Measurements from ENCODE around the gene FKBP1A. TPM values are rescaled to one million over a fixed set of nuclear protein-coding genes. Genes with fewer than 3 reads are reported as not detected.
A peak's percentile ranks its signal among the peaks of the same experiment; 100 is the strongest.

FKBP1A gene
- 100 to 1,000 TPM; 265 to 316 TPM for total RNA-seq

DNA sequence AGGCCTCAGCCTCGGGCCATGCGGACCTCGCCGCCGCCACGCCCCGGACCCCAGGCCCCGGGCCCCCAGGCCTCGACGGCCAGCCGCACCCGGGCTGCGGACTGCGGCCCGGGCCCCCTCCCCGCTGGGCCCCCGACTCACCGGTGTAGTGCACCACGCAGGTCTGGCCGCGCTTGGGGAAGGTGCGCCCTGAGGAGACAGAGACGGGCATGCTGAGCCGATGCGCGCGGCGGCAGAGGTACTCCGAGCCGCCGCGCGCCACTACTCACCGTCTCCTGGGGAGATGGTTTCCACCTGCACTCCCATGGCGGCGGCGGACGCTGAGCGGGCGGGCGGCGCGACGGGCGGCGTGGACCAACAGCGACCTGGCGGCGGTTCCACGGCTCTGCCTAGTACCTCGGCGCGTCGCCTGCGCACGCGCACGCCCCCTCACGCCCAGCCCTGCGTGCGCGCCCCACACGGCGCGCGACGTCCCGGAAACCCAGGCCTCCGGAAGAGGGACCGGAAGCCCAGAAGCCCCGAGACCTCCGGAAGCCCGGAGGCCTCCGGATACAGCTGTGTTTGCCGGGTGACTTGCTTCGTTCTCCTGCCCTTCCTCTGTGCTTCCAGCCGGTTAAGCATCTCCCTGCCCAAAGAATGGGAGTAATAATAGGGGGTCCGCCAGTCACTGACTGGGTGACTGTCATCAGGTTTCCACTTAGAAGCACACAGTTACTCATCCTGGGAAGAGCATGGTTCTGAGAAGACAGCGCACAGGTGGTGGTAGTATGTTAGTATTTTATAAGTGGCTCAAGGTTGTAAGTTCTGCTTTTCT is at the start of gene FKBP1A:
Gene FKBP1A (minus strand): TSS at position 362 of the 814 bp plus-strand sequence. CDS start 56 bp downstream, at position 306.
- ChIA-PET POLR2A (interaction anchor here (0.6 to 3.0 kb wide), 4 partner anchors 16 to 301 kb away, joined by 3 to 15 read pairs (median 6); no protein-coding TSS in a partner anchor), CTCF (interaction anchor here (0.6 to 2.3 kb wide), 6 partner anchors 10 to 92 kb away, joined by 3 to 11 read pairs (median 4); partner anchors contain the start of gene NSFL1C)
- Mint-ChIP-seq H3K4me1 (peaks cover 56% of the 10 kb centered on the region), H3K36me3 (ENCODE audit: low read depth) (peaks cover 30% of the 10 kb centered on the region), H3K27ac (peak within 1 kb of the TSS; percentile 94), H3K27me3 (no peaks in the 10 kb centered on the region), H3K4me3 (peak within 1 kb of the TSS; percentile 93), H3K9me3 (ENCODE audit: low read depth) (no peaks in the 10 kb centered on the region)
- intact Hi-C loops (cut with DNase I, micrococcal nuclease), result loop anchor here (1.0 to 5.0 kb wide), 14 partner anchors 16 to 1012 kb away; partner anchors contain the start of genes NSFL1C (in 2 of the 2), PSMF1 (in 2 of the 2), RAD21L1 (in 2 of the 2) and FAM110A (in 1 of the 2)
- DNase-seq (peak; percentile 95), ATAC-seq (peak; percentile 82)

DNA sequence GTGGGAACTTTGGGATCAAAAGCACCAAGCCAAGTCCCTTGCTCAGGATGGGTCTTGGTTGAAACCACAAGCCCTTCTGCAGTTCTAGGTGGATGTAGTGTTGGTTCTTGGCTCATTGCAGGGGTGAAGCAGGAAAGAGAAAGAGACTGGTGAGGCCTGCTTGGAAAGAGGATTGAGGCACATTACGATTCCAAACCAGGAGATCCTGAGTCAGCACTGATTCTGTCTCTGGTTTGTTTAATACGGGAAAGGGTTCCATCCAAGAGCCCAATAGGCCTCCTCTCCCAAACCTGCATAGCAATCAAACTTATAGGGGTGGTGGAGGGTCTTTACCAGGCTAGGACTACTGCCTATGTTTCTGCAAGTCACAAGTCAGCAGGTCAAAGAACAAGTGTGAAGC is 49.5 kb upstream of the FKBP1A start:
- intact Hi-C loops (cut with DNase I, micrococcal nuclease), result no loop called here
- DNase-seq, result no peak
- CTCF ChIA-PET, result no interaction called here
- Mint-ChIP-seq H3K4me1 (peaks cover 10% of the 10 kb centered on the region), H3K9me3 (ENCODE audit: low read depth) (no peaks in the 10 kb centered on the region), H3K4me3 (no peak overlapping the region), H3K27ac (no peak overlapping the region), H3K27me3 (no peaks in the 10 kb centered on the region), H3K36me3 (ENCODE audit: low read depth) (peaks cover 32% of the 10 kb centered on the region)
- ATAC-seq, result no peak
- POLR2A ChIA-PET, result no interaction called here

DNA sequence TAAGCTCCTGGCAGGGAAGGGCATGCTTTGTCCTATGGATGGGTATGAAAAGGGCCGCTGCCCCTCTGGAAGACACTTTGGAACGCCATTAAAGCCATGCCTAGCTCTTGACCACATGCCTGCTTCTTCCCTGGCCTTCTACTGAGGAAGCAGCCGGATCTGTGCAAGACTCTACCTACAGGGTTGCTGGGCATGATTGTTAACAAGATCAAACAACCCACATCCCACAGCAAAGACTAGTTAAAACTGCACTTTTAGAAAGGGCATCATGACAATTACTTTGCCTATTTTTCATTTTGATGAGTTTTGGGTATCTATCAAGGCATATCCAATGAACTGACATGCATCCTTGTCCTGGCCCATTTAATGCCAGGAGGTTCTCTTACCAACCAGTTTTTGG is 48.3 kb upstream of the FKBP1A start:
- Mint-ChIP-seq H3K4me3 (no peak overlapping the region), H3K9me3 (ENCODE audit: low read depth) (no peaks in the 10 kb centered on the region), H3K27ac (no peak overlapping the region), H3K36me3 (ENCODE audit: low read depth) (peaks cover 27% of the 10 kb centered on the region), H3K27me3 (no peaks in the 10 kb centered on the region), H3K4me1 (peaks cover 10% of the 10 kb centered on the region)
- no peak for DNase-seq
- POLR2A ChIA-PET, result no interaction called here
- no peak for ATAC-seq
- CTCF ChIA-PET, result no interaction called here
- intact Hi-C loops (cut with DNase I, micrococcal nuclease), result no loop called here

DNA sequence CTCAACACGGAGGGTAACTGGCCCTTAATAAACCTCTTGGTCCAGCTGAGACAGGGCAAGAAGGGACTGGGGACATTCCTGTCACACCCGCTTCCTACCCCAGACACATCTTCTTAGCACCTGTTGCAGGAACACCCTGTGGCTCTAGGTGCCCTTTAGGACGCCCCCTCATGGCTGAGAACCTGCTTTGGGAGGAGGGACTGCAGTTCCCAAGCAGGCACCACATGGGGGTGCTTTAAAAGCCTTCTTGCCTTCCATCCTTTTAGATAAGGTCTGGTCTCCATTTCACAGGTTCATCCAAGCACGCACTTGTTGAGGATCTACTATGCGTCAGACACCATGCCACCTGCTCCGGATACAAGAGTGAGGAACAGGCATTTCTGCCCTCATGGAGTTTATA is 47.2 kb upstream of the FKBP1A start:
- ChIA-PET POLR2A (interaction anchor here (0.6 kb wide), 1 partner anchor 123 kb away, joined by 3 read pairs; no protein-coding TSS in a partner anchor), CTCF (interaction anchor here (0.8 to 0.9 kb wide), 2 partner anchors 12 to 127 kb away, joined by 3 to 4 read pairs; no protein-coding TSS in a partner anchor)
- ATAC-seq (no peak), DNase-seq (peak; percentile 46)
- Mint-ChIP-seq H3K4me3 (no peak overlapping the region), H3K4me1 (peaks cover 19% of the 10 kb centered on the region), H3K27ac (no peak overlapping the region), H3K36me3 (ENCODE audit: low read depth) (peaks cover 23% of the 10 kb centered on the region), H3K27me3 (no peaks in the 10 kb centered on the region), H3K9me3 (ENCODE audit: low read depth) (no peaks in the 10 kb centered on the region)
- intact Hi-C loops (cut with DNase I, micrococcal nuclease), result no loop called here

DNA sequence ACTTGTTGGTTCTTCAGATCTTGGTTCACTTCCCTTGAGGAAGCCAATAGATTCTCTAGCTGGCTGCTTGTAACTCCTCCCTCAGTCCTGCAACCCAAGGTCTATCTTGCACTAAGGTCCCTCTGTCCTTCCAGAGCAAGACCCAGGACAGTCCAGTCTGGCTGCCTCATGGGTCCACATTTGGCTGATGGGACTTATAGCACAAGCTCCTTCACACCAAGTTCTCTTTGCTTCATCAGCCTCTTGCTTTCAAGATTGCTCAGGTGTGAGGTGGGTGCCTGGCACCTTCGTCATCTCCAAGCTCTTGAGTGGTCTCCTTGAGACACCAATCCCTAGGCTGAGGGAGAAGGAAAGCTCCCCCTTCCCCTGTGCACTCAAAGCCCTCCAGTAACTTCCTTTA is 45.5 kb upstream of the FKBP1A start:
- POLR2A ChIA-PET, result interaction anchor here (0.7 kb wide), 1 partner anchor 81 kb away, joined by 4 read pairs; no protein-coding TSS in a partner anchor
- ATAC-seq (no peak), DNase-seq (no peak)
- intact Hi-C loops (cut with DNase I, micrococcal nuclease), result loop anchor here in 1 of 2 experiments (5.0 kb wide), 3 partner anchors 46 to 211 kb away; partner anchors contain the start of genes FKBP1A, RAD21L1 and SDCBP2
- H3K27ac Mint-ChIP-seq, result no peak overlapping the region
- peaks cover 27% of the 10 kb centered on the region for H3K4me1 Mint-ChIP-seq
- peaks cover 11% of the 10 kb centered on the region for H3K36me3 Mint-ChIP-seq (ENCODE audit: low read depth)
- no peaks in the 10 kb centered on the region for H3K27me3 Mint-ChIP-seq
- CTCF ChIA-PET, result interaction anchor here (0.6 to 4.2 kb wide), 17 partner anchors 10 to 364 kb away, joined by 3 to 22 read pairs (median 4); no protein-coding TSS in a partner anchor
- no peak overlapping the region for H3K4me3 Mint-ChIP-seq
- no peaks in the 10 kb centered on the region for H3K9me3 Mint-ChIP-seq (ENCODE audit: low read depth)

DNA sequence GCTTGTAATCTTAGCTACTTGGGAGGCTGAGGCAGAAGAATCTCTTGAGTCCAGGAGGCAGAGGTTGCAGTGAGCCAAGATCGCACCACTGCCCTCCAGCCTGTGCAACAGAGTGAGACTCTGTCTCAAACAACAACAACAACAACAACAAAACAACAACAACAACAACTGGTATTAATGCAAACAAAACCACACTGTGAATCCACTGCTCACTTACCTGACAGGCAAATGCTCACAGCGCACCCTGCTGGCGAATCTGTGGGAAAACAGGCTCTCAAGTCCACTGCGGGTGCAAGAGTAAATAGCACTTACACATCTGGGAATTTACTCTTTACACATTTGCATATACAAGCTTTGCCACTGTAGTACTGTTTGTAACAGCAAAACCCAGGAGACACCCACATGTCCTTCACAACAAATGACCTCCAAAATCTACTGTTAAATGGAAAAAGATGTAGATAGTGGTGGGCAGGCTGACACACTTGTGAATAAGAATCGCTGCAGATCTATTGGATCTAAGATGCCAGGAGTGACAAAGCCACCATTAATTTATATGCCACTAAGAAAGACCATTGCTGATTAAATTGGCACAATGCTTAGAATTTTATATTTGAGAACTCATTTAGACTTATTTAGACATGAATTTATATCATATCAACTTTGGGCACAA is 44.5 kb upstream of the FKBP1A start:
- intact Hi-C loops (cut with DNase I, micrococcal nuclease), result loop anchor here (1.0 to 5.0 kb wide), 7 partner anchors 29 to 211 kb away; partner anchors contain the start of genes RAD21L1 (in 2 of the 2), FKBP1A (in 1 of the 2), NSFL1C (in 1 of the 2) and SDCBP2 (in 1 of the 2)
- POLR2A ChIA-PET, result no interaction called here
- Mint-ChIP-seq H3K4me3 (no peak overlapping the region), H3K4me1 (peaks cover 27% of the 10 kb centered on the region), H3K27me3 (no peaks in the 10 kb centered on the region), H3K27ac (no peak overlapping the region), H3K9me3 (ENCODE audit: low read depth) (no peaks in the 10 kb centered on the region), H3K36me3 (ENCODE audit: low read depth) (peaks cover 7% of the 10 kb centered on the region)
- ATAC-seq, result peak; percentile 56
- DNase-seq, result peak; percentile 89
- CTCF ChIA-PET, result interaction anchor here (0.6 to 4.2 kb wide), 32 partner anchors 11 to 684 kb away, joined by 3 to 22 read pairs (median 4); partner anchors contain the start of gene NSFL1C

DNA sequence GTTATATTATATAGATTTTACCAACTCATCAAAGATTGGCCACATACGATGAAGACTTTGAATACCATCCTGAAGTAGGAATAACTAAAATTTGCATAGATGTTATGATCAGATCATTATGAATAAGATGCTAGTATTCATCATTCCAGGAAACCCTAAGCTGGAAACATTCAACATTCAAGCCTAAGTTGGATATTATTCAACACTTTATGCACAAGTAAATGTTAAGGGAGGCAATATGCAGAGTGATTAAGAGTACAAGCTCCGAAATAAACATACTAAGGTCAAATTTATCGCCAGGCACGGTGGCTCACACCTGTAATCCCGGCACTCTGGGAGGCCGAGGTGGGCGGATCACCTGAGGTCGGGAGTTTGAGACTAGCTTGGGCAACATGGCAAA is 43.4 kb upstream of the FKBP1A start:
- ATAC-seq (no peak), DNase-seq (no peak)
- Mint-ChIP-seq H3K27me3 (no peaks in the 10 kb centered on the region), H3K27ac (no peak overlapping the region), H3K36me3 (ENCODE audit: low read depth) (no peaks in the 10 kb centered on the region), H3K9me3 (ENCODE audit: low read depth) (no peaks in the 10 kb centered on the region), H3K4me3 (no peak overlapping the region), H3K4me1 (peaks cover 19% of the 10 kb centered on the region)
- ChIA-PET CTCF (interaction anchor here (0.6 to 4.2 kb wide), 24 partner anchors 12 to 340 kb away, joined by 3 to 22 read pairs (median 5); partner anchors contain the start of gene NSFL1C), POLR2A (no interaction called here)
- intact Hi-C loops (cut with DNase I, micrococcal nuclease), result loop anchor here (2.0 to 5.0 kb wide), 4 partner anchors 44 to 209 kb away; partner anchors contain the start of genes RAD21L1 (in 2 of the 2), FKBP1A (in 1 of the 2) and SDCBP2 (in 1 of the 2)

DNA sequence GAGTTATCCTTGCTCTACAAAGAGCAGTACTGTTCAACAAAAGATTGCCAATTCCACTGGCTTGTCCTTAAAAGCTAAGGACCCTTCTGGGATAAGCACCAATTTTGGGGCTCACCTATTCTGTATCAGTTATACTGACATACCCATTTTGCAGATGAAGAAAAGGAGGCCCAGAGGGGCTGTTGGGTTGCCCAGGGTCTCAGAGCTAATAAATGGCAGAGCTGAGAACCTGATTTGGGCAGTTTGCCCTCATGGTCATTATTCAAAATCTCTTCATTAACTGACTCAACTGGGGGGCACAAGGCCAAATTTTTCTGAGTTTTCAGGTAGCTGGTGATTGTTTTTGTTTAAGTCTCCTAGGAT is 42.5 kb upstream of the FKBP1A start:
- Mint-ChIP-seq H3K4me1 (peaks cover 17% of the 10 kb centered on the region), H3K36me3 (ENCODE audit: low read depth) (no peaks in the 10 kb centered on the region), H3K27me3 (no peaks in the 10 kb centered on the region), H3K27ac (no peak overlapping the region), H3K4me3 (no peak overlapping the region), H3K9me3 (ENCODE audit: low read depth) (no peaks in the 10 kb centered on the region)
- intact Hi-C loops (cut with DNase I, micrococcal nuclease), result loop anchor here (1.0 to 5.0 kb wide), 5 partner anchors 42 to 208 kb away; partner anchors contain the start of genes FKBP1A (in 2 of the 2), RAD21L1 (in 1 of the 2) and SDCBP2 (in 1 of the 2)
- ChIA-PET CTCF (interaction anchor here (0.6 to 4.2 kb wide), 19 partner anchors 12 to 341 kb away, joined by 3 to 22 read pairs (median 5); partner anchors contain the start of gene NSFL1C), POLR2A (interaction anchor here (0.6 to 1.0 kb wide), 2 partner anchors 110 to 311 kb away, joined by 3 to 4 read pairs; no protein-coding TSS in a partner anchor)
- DNase-seq (no peak), ATAC-seq (no peak)

DNA sequence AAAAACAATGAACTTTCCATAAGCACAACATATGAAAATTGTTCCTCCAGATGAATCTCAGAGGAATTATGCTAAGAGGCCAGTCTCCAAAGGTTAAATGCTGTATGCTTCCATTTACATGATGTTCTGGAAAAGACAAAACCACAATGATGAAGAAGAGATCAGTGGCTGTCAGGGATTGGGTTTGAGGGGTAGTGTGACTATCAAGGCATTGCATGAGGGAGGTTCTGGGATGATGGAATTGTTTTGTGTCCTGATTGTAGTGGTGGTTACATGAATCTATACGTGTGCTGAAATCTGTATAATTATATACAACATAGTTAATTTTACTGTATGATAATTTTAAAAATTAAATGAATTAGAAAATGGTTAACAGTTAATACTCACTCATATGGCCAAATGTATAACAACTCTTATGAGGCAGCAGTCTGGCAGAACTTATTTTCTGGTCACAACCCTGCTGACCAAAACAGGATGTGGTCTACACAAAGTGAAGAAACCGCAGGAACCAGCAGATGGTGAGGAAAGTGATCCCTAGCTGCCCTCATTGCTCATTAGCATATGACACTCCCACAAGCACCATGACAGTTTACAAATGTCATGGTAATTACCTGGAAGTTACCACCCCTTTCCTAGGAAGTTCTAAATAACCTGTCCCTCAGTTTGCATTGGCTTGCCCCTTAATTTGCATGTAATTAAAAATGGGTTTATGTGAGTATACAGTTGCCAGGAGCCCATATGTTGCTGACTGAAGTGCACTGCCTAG is 41.9 kb upstream of the FKBP1A start:
- POLR2A ChIA-PET, result interaction anchor here (0.6 to 1.0 kb wide), 2 partner anchors 109 to 310 kb away, joined by 3 to 4 read pairs; no protein-coding TSS in a partner anchor
- no peak overlapping the region for H3K4me3 Mint-ChIP-seq
- CTCF ChIA-PET, result interaction anchor here (0.6 to 4.2 kb wide), 14 partner anchors 11 to 342 kb away, joined by 3 to 22 read pairs (median 6); partner anchors contain the start of gene NSFL1C
- intact Hi-C loops (cut with DNase I, micrococcal nuclease), result loop anchor here (1.0 to 5.0 kb wide), 5 partner anchors 41 to 207 kb away; partner anchors contain the start of genes FKBP1A (in 2 of the 2), RAD21L1 (in 1 of the 2) and SDCBP2 (in 1 of the 2)
- no peak overlapping the region for H3K27ac Mint-ChIP-seq
- H3K36me3 Mint-ChIP-seq (ENCODE audit: low read depth), result no peaks in the 10 kb centered on the region
- H3K4me1 Mint-ChIP-seq, result peaks cover 17% of the 10 kb centered on the region
- H3K27me3 Mint-ChIP-seq, result no peaks in the 10 kb centered on the region
- H3K9me3 Mint-ChIP-seq (ENCODE audit: low read depth), result no peaks in the 10 kb centered on the region
- ATAC-seq (peak; percentile 86), DNase-seq (peak; percentile 77)

DNA sequence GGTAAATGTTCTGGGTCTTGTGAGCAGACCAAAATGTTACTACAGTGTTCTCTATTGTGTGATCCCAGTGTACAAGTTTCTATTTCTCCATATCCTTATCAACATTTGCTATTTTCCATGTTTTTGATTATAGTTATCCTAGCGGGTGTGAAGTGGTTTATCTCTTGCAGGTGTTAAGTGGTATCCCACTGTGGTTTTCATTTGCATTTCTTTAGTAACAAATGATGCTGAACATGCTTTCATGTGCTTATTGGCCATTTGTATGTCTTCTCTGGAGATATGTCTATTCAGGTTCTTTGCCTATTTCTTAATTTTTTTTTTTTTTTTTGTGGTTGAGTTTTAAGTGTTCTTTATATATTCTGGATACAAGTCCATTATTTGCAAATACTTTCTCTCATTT is 38.3 kb upstream of the FKBP1A start:
- DNase-seq (no peak), ATAC-seq (no peak)
- no peak overlapping the region for H3K4me3 Mint-ChIP-seq
- H3K27ac Mint-ChIP-seq, result no peak overlapping the region
- intact Hi-C loops (cut with DNase I, micrococcal nuclease), result no loop called here
- H3K27me3 Mint-ChIP-seq, result no peaks in the 10 kb centered on the region
- H3K36me3 Mint-ChIP-seq (ENCODE audit: low read depth), result no peaks in the 10 kb centered on the region
- POLR2A ChIA-PET, result no interaction called here
- no peaks in the 10 kb centered on the region for H3K9me3 Mint-ChIP-seq (ENCODE audit: low read depth)
- CTCF ChIA-PET, result no interaction called here
- peaks cover 22% of the 10 kb centered on the region for H3K4me1 Mint-ChIP-seq

Data from activated CD4-positive, alpha-beta T cell treated with anti-CD3 and anti-CD28 coated beads for 36 hours (primary cell).